Endothelial cell of umbilical vein (primary cell): ENCODE results near the gene C4orf50. TPM values are rescaled to one million over a fixed set of nuclear protein-coding genes. Genes with fewer than 3 reads are reported as not detected.

ENCODE experiments used
- BruUV-seq: library from RNA; stranded (reverse); fragments of 400-500 nt; replicated peaks from 2 replicates; lab custom pipeline; 2021; lab: Mats Ljungman, UMichigan
- CTCF ChIA-PET: fragments of 300-600, 350-600 bp; sonication (Branson Sonifier 250); formaldehyde crosslinking; loops from one replicate; lab custom pipeline; 2021; ENCODE audit warnings: antibody characterized with exemption, inconsistent platforms; lab: Charles Lee
- POLR2A ChIA-PET: fragments of 300-600, 350-600 bp; sonication (Branson Sonifier 250); formaldehyde crosslinking; loops from one replicate; lab custom pipeline; 2021; ENCODE audit warnings: antibody characterized with exemption, inconsistent platforms; lab: Charles Lee
- DNase-seq: peaks from one replicate; pipeline ENCODE4 v3.0.0-alpha.2; 2011; ENCODE audit warnings: low read depth, low spot score
- FAIRE-seq: peaks from 2 replicates; lab custom pipeline; 2011; peaks lifted over from hg19 to GRCh38; lab: Jason Lieb, UNC
- H2AFZ ChIP-seq: 2 replicates; pipeline ENCODE4 v1.6.0; 2012; ENCODE audit warnings: low read depth, low read length, control low read depth, inconsistent platforms
- H3K27ac ChIP-seq: 2 replicates; pipeline ENCODE4 v1.5.1; 2011; ENCODE audit warnings: low read depth, mild to moderate bottlenecking, control low read depth, low read length, moderate library complexity; ENCODE audit not compliant: insufficient read depth
- H3K27me3 ChIP-seq, 2 experiments: 2 replicates each; pipeline versions ENCODE4 v1.6.0 to v1.6.1; 2011; ENCODE audit warnings: low read length in 2 of 2, mixed read lengths in 1 of 2; ENCODE audit not compliant: control insufficient read depth in 2 of 2, insufficient read depth in 2 of 2
- H3K36me3 ChIP-seq, 2 experiments: 2 replicates in 1 of 2; 3 replicates in 1 of 2; pipeline ENCODE4 v1.5.1; 2011; ENCODE audit warnings: low read length in 2 of 2, mild to moderate bottlenecking in 1 of 2, moderate library complexity in 1 of 2; ENCODE audit not compliant: control insufficient read depth in 2 of 2, insufficient read depth in 2 of 2; ENCODE audit errors: extremely low read depth in 1 of 2
- H3K4me1 ChIP-seq: 3 replicates; pipeline ENCODE4 v1.5.1; 2011; ENCODE audit warnings: mild to moderate bottlenecking, low read length; ENCODE audit not compliant: control insufficient read depth, insufficient read depth; ENCODE audit errors: extremely low read depth
- H3K4me2 ChIP-seq: 2 replicates; pipeline ENCODE4 v1.6.1; 2011; ENCODE audit warnings: low read length, control low read depth, mixed read lengths; ENCODE audit not compliant: insufficient read depth
- H3K4me3 ChIP-seq, 3 experiments: fragments of 200-600 bp in 1 of 3; sonication (generic), shearing (Covaris generic) in 1 of 3; replicated peaks in 1 of 3; 2 replicates each; pipeline ENCODE4 v1.5.1; 2011 to 2016; ENCODE audit warnings: control low read depth in 3 of 3, low read length in 3 of 3, mild to moderate bottlenecking in 2 of 3, inconsistent platforms in 1 of 3, low read depth in 1 of 3, moderate library complexity in 1 of 3; ENCODE audit not compliant: insufficient read depth in 1 of 3
- H3K79me2 ChIP-seq: 2 replicates; pipeline ENCODE4 v1.6.0; 2012; ENCODE audit warnings: low read length, inconsistent platforms; ENCODE audit not compliant: control insufficient read depth, insufficient read depth
- H3K9ac ChIP-seq: replicated peaks from 2 replicates; pipeline ENCODE3; 2011; ENCODE audit warnings: low read length, control low read depth; ENCODE audit not compliant: insufficient read depth; ENCODE audit errors: extremely low read depth
- H3K9me1 ChIP-seq: replicated peaks from 3 replicates; pipeline ENCODE4 v1.6.0; 2011; ENCODE audit warnings: mild to moderate bottlenecking, low read length; ENCODE audit not compliant: control insufficient read depth, insufficient read depth; ENCODE audit errors: extremely low read depth
- H3K9me3 ChIP-seq: replicated peaks from 2 replicates; pipeline ENCODE4 v1.5.1; 2012; ENCODE audit warnings: low read length, inconsistent platforms; ENCODE audit not compliant: control insufficient read depth, insufficient read depth
- H4K20me1 ChIP-seq: replicated peaks from 2 replicates; pipeline ENCODE3; 2011; ENCODE audit warnings: mild to moderate bottlenecking, low read length; ENCODE audit not compliant: control insufficient read depth, insufficient read depth; ENCODE audit errors: extremely low read depth
- EZH2 ChIP-seq: IDR thresholded peaks from 2 replicates; pipeline ENCODE4 v1.6.1; 2012; ENCODE audit warnings: borderline replicate concordance, low read depth, mild to moderate bottlenecking, moderate library complexity, low read length, inconsistent platforms; ENCODE audit not compliant: severe bottlenecking
- FOS ChIP-seq: IDR thresholded peaks from 2 replicates; pipeline ENCODE4 v1.6.1; 2011; ENCODE audit warnings: mild to moderate bottlenecking, low read length, moderate library complexity, borderline replicate concordance; ENCODE audit not compliant: insufficient read depth
- GATA2 ChIP-seq: IDR thresholded peaks from 2 replicates; pipeline ENCODE4 v1.7.0; 2011; ENCODE audit warnings: low read depth, mild to moderate bottlenecking, moderate library complexity, mixed read lengths, low read length; ENCODE audit not compliant: insufficient read length, insufficient read depth
- JUN ChIP-seq: IDR thresholded peaks from 2 replicates; pipeline ENCODE4 v1.6.1; 2011; ENCODE audit warnings: borderline replicate concordance, low read depth; ENCODE audit not compliant: insufficient read length, insufficient read depth
- MYC ChIP-seq: IDR thresholded peaks from one replicate; pipeline ENCODE4 v1.6.1; 2011; ENCODE audit warnings: mild to moderate bottlenecking, low read depth, low read length
- POLR2A ChIP-seq: IDR thresholded peaks from 2 replicates; pipeline ENCODE4 v1.6.1; 2012; ENCODE audit warnings: low read depth, mild to moderate bottlenecking, control low read depth, low read length
- POLR2AphosphoS5 ChIP-seq: IDR thresholded peaks from 2 replicates; pipeline ENCODE4 v1.6.1; 2012; ENCODE audit warnings: low read depth, mild to moderate bottlenecking, control low read depth, low read length, moderate library complexity; ENCODE audit not compliant: insufficient read depth
- dilution Hi-C: fragments of 300-500 bp; cut with MboI; formaldehyde crosslinking; loops from one replicate; pipeline ENCODE4 v1.15.0; 2019; ENCODE audit warnings: low sequenced_read_pairs; ENCODE audit not compliant: extremely low pct_ligation_motif_present
- intact Hi-C: fragments of 100-400 bp; cut with micrococcal nuclease; formaldehyde crosslinking; loops from one replicate; pipeline ENCODE4 v1.10.0; 2022
- polyA plus RNA-seq, 4 experiments: library from polyadenylated mRNA; depleted of rRNA in 3 of 4; stranded (reverse) in 3 of 4; unstranded in 1 of 4; fragments of >200 nt; gene quantifications; 2 replicates each; pipeline versions ENCODE4 v1.2.1 to v1.2.3, GENCODE V29; 2011 to 2012; ENCODE audit warnings: missing spikeins in 1 of 4
- total RNA-seq: library from RNA; stranded (reverse); gene quantifications from 2 replicates; pipeline ENCODE4 v1.2.3, GENCODE V29; 2021
- TF ChIP-seq, protein P1 (sequence below), 2 donors: IDR thresholded peaks; 1 replicate in 1 of 2; 2 replicates in 1 of 2; pipeline ENCODE4 v1.5.1; 2011; ENCODE audit warnings: low read length in 2 of 2, mild to moderate bottlenecking in 2 of 2, moderate library complexity in 2 of 2, control low read depth in 1 of 2, inconsistent platforms in 1 of 2, low read depth in 1 of 2; ENCODE audit not compliant: insufficient read depth in 1 of 2; ENCODE audit errors: extremely low read depth in 1 of 2
- TF ChIP-seq, protein P2 (sequence below): IDR thresholded peaks from 2 replicates; pipeline ENCODE4 v1.6.1; 2011; ENCODE audit not compliant: insufficient read depth, insufficient read length

Gene C4orf50
- total and polyA plus RNA-seq, 2 donors (not counting 3 experiments of a cell fraction or from before 2014, with no cell fraction given) = not detected

DNA sequence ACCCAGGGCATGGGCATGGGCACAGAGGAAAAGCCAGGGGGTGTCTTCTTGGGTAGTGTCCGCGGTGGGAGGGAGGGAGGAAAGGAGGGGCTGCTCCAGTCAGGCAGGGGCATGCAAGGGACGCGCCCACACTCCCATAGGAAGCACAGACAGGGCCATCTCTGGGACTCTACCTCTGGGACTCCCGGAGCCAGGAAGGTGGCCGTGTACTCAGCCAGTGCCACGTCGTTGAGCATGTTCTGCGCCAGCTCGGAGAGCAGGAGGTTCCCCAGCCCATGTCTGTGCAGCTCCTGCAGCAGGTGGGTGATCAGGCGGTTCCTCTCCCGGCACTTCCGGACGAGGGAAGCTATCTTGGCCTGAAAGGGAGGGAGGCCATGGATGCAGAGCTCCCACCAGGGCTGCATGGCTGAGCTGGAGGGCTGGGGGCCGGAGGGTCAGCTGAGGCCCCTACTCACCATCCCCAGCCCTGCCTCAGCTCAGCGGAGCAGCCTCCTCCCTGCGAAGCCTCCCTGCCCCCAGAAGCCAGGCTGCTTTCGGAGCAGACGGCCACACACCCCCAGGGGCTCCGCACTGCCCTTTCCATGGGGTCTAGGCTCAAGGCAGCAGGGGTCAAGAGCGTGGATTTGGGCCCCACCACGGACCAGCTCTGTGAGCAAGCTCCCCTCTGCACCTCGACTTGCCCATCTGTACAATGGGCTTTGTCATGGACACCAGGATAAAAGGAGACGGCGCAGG lies 44.6 kb downstream of the C4orf50 start:
- no peak for DNase-seq
- Histone ChIP-seq H3K9me1 (no peaks in the 10 kb centered on the region), H3K4me1 (no peaks in the 10 kb centered on the region), H3K4me3 (no peak overlapping the region), H2AFZ (no peak overlapping the region), H3K27ac (no peak overlapping the region), H3K9me3 (no peaks in the 10 kb centered on the region), H3K36me3 (no peaks in the 10 kb centered on the region), H3K79me2 (no peaks in the 10 kb centered on the region), H3K4me2 (no peak overlapping the region), H3K9ac (no peak overlapping the region), H3K27me3 (no peaks in the 10 kb centered on the region), H4K20me1 (no peaks in the 10 kb centered on the region)
- TF ChIP-seq POLR2A = no peak
- TF ChIP-seq GATA2 = no peak
- no peak for TF ChIP-seq POLR2AphosphoS5
- dilution Hi-C loops = no loop called here
- no peak for FAIRE-seq
- intact Hi-C loops = no loop called here
- CTCF ChIA-PET = no interaction called here
- BruUV-seq = no TSS peak
- POLR2A ChIA-PET = no interaction called here

DNA sequence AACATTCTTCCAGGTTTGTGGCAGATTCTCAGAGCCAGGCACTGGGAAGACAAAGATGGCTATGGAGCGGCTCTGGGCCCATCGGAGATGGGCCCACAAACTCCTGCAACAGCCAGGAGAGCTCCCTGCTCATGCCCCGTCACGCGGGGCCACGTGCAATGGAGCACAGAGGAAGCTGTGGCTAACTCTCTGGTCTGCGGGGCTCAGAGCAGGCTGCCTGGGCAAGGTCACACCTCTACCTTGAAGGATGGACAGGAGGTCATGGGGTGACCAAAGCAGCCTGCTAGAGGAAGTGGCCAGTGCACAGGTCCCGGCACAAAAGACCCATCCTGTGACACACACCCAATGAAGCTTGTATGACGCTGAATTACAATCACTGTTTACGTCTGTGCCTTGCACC lies 45.2 kb downstream of the C4orf50 start:
- Histone ChIP-seq H4K20me1 (no peaks in the 10 kb centered on the region), H2AFZ (no peak overlapping the region), H3K36me3 (no peaks in the 10 kb centered on the region), H3K9me3 (no peaks in the 10 kb centered on the region), H3K79me2 (no peaks in the 10 kb centered on the region), H3K27ac (no peak overlapping the region), H3K9ac (no peak overlapping the region), H3K4me2 (no peak overlapping the region), H3K4me1 (no peaks in the 10 kb centered on the region), H3K4me3 (no peak overlapping the region), H3K27me3 (no peaks in the 10 kb centered on the region), H3K9me1 (no peaks in the 10 kb centered on the region)
- dilution Hi-C loops (no loop called here), intact Hi-C loops (no loop called here)
- CTCF ChIA-PET = no interaction called here
- no peak for DNase-seq
- POLR2A ChIA-PET = no interaction called here
- no TSS peak for BruUV-seq
- TF ChIP-seq MYC (no peak), POLR2AphosphoS5 (no peak), POLR2A (no peak), JUN (no peak), GATA2 (no peak), FOS (no peak), EZH2 (no peak)
- TF ChIP-seq, protein P1, sequence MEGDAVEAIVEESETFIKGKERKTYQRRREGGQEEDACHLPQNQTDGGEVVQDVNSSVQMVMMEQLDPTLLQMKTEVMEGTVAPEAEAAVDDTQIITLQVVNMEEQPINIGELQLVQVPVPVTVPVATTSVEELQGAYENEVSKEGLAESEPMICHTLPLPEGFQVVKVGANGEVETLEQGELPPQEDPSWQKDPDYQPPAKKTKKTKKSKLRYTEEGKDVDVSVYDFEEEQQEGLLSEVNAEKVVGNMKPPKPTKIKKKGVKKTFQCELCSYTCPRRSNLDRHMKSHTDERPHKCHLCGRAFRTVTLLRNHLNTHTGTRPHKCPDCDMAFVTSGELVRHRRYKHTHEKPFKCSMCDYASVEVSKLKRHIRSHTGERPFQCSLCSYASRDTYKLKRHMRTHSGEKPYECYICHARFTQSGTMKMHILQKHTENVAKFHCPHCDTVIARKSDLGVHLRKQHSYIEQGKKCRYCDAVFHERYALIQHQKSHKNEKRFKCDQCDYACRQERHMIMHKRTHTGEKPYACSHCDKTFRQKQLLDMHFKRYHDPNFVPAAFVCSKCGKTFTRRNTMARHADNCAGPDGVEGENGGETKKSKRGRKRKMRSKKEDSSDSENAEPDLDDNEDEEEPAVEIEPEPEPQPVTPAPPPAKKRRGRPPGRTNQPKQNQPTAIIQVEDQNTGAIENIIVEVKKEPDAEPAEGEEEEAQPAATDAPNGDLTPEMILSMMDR (IDR thresholded peaks at IDR 0.05; ENCODE audit: extremely low read depth in 1 of 2, insufficient read depth in 1 of 2, low read depth in 1 of 2, low read length in 2 of 2) = no peak
- TF ChIP-seq, protein P2, sequence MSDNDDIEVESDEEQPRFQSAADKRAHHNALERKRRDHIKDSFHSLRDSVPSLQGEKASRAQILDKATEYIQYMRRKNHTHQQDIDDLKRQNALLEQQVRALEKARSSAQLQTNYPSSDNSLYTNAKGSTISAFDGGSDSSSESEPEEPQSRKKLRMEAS = no peak
- no peak for FAIRE-seq
